Loucy (cell line): ENCODE results near the gene TBC1D1.

Experiments used
- CTCF ChIP-seq: fragments of 200-600 bp; sonication (generic); conservative IDR thresholded peaks from 2 replicates; pipeline ENCODE4 v1.5.1; 2014; ENCODE audit warnings: mild to moderate bottlenecking, antibody characterized with exemption, low read length
- EZH2phosphoT487 ChIP-seq: fragments of 200-600 bp; IDR thresholded peaks from 2 replicates; pipeline ENCODE4 v1.6.1; 2018; ENCODE audit warnings: antibody characterized with exemption, mild to moderate bottlenecking, moderate library complexity, borderline replicate concordance

GRCh38 chr4:38095691-38096090 is 204.8 kb downstream of the TBC1D1 start:
- TF ChIP-seq CTCF = no peak
- no peak for TF ChIP-seq EZH2phosphoT487
